HL-60 (cell line): ENCODE results near the gene ARHGEF7.

Experiments used
- CTCF ChIP-seq: IDR thresholded peaks from one replicate; pipeline ENCODE4 v1.5.1; 2011; ENCODE audit warnings: low read length, control low read depth, inconsistent platforms; ENCODE audit not compliant: insufficient read depth
- GABPA ChIP-seq: IDR thresholded peaks from 2 replicates; pipeline ENCODE4 v1.6.1; 2012; ENCODE audit warnings: low read depth
- POLR2AphosphoS5 ChIP-seq: IDR thresholded peaks from 2 replicates; pipeline ENCODE4 v1.6.1; 2012; ENCODE audit warnings: low read depth
- REST ChIP-seq: IDR thresholded peaks from 2 replicates; pipeline ENCODE4 v1.6.1; 2012; ENCODE audit warnings: low read depth; ENCODE audit not compliant: insufficient replicate concordance
- SPI1 ChIP-seq: IDR thresholded peaks from 2 replicates; pipeline ENCODE4 v1.6.1; 2012; ENCODE audit warnings: low read depth, mild to moderate bottlenecking, borderline replicate concordance

- TF ChIP-seq CTCF, result no peak
- TF ChIP-seq REST, result no peak
- no peak for TF ChIP-seq SPI1
- no peak for TF ChIP-seq POLR2AphosphoS5
- no peak for TF ChIP-seq GABPA
These were observed 24.9 kb upstream of the ARHGEF7 start for GRCh38 chr13:111090169-111090568.
